ENCODE results near the gene TESK2. TPM values are rescaled to one million over a fixed set of nuclear protein-coding genes. Genes with fewer than 3 reads are reported as not detected.

The TESK2 gene
- total RNA-seq, 4 donors from 2014 or later, result 1.4 to 4.3 (median 3.7) TPM

- no peak for DNase-seq (ENCODE audit: low spot score)
- no peak for TF ChIP-seq CTCF (IDR thresholded peaks at IDR 0.05)
Measured at GRCh38 chr1:45345014-45345413, 145.9 kb downstream of the TESK2 start.

GRCh38 chr1:45344499-45344898, 146.5 kb downstream of the TESK2 start:
- TF ChIP-seq CTCF (IDR thresholded peaks at IDR 0.05), result no peak
- ATAC-seq (ENCODE audit: low FRiP score) (no peak), DNase-seq (ENCODE audit: low spot score) (no peak)

More at GRCh38 chr1:45345014-45345413, 145.9 kb downstream of the TESK2 start:
- ATAC-seq (ENCODE audit: low FRiP score), result no peak

DNA sequence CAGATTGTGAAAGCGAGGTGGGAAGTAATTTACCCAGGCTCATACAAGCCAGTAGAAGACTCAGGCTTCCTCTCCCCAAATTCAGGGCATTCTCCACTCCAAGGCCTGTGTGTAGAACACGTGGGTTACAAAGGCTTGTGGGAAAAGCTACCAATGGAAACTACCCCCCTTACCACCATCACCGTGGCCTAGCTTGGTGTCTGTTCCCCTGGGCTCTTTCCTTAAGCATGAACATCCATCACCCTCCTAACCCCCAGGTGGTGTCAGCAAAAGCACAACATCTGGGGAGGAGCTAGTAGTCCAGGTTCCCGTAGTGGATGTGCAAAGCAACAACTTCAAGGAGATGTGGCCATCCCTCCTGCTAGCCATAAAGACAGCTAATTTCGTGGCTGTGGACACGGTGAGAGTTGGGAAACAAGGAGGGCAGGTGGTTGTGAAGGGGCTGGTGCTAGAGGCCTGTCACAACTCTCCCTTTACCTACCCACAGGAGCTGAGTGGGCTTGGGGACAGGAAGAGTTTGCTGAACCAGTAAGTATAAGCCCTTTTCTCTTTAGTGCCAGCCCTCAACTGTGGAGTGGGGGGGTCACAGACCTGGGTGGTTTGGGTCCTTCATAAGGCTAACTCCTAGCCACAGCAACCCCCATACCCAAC, 150.0 kb downstream of the TESK2 start:
- ATAC-seq (ENCODE audit: low FRiP score) (no peak), DNase-seq (ENCODE audit: low spot score) (no peak)
- no peak for TF ChIP-seq CTCF (IDR thresholded peaks at IDR 0.05)

DNA sequence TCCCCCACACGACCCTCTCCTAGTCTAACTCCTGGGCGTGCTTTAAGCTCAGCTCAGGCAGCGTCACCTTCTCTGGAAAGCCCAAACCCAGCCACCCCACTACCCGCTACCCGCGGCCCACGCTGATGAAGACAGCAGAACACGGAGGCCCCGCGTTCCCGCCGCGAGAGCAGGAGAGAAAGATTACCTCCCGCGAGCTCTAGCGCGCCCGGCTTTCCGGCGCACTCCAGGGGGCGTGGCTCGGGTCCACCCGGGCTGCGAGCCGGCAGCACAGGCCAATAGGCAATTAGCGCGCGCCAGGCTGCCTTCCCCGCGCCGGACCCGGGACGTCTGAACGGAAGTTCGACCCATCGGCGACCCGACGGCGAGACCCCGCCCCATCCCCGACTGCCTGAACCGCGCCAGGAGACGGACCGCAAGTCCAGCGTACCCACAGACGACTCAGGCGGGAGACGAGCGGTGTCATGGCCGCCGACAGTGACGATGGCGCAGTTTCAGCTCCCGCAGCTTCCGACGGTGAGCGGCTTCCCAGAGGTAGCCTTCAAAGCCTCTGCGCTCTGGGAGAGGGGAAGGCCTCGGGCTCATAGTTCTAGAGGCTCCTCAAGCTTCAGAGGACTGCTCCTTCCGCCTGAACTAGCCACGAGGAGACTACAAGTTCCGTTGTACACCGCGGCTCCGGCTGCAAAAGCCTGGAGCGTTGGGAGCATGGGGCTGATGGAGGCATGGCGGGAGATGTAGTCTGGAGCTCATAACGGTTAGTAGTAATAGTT, 151.0 kb downstream of the TESK2 start, which contains the start of the genes MUTYH and TOE1:
TSS of gene MUTYH (minus strand) at position 652 of the 770 bp plus-strand sequence. CDS start 5,935 bp downstream, outside the sequence.
TSS of gene TOE1 (plus strand) at position 382 of the 770 bp plus-strand sequence. CDS start at position 465, 83 bp downstream.
- TF ChIP-seq CTCF (IDR thresholded peaks at IDR 0.05), result no peak
- DNase-seq (ENCODE audit: low spot score), result peak; percentile 57
- peak; percentile 96 for ATAC-seq (ENCODE audit: low FRiP score)

DNA sequence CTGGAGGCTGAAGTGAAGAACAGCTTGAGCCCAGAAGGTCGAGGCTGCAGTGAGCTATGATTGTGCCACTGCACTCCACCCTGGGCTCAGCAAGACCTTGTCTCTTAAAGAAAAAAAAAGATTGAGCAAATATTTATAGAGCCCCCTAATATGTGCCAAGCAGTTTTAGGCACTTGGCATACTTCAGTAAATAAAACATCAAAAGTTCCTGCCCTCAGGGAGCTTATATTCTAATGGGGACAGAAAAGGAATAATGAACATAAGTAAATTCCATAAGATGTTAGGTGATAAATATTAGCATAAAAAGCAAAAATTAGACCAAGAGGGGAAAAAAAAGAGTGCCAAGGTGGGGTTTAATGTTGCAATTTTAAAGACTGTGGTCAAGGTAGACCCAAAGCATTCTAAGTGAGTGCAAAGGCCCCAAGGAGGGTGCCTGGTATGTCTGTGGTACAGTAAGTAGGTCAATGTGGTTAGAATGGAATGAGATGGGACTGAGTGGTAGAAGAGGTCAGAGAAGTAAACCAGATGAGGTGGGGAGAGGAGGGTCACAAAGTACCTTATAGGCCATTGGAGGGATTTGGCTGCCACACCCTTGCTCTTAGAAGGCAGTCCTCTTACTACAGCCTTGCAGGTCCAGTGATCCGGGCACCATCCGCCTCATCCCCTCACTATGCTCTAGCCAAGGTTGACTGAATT, 153.2 kb downstream of the TESK2 start:
- no peak for TF ChIP-seq CTCF (IDR thresholded peaks at IDR 0.05)
- no peak for ATAC-seq (ENCODE audit: low FRiP score)

GRCh38 chr1:45335855-45336324, 155.1 kb downstream of the TESK2 start:
- no peak for TF ChIP-seq CTCF (IDR thresholded peaks at IDR 0.05)
- DNase-seq (ENCODE audit: low spot score), result no peak
- ATAC-seq (ENCODE audit: low FRiP score), result no peak

More for the DNA sequence above, 153.2 kb downstream of the TESK2 start:
- DNase-seq (ENCODE audit: low spot score), result no peak
